HCT116 (cell line): ENCODE measurements around the gene CREBBP. TPM values are rescaled to one million over a fixed set of nuclear protein-coding genes. Genes with fewer than 3 reads are reported as not detected.

Source experiments
- ATAC-seq: fragments of 200-7000 bp; cut with Tn5 transposase; 2 replicates; pipeline ENCODE4 v1.9.1; 2020; ENCODE audit warnings: mild to moderate bottlenecking, moderate library complexity
- BruUV-seq: library from RNA; stranded (reverse); fragments of 400-500 nt; replicated peaks from 2 replicates; lab custom pipeline; 2021; lab: Mats Ljungman, UMichigan
- CTCF ChIA-PET: fragments of 300-600 bp; sonication (Branson Sonifier 250); formaldehyde crosslinking; loops from one replicate; lab custom pipeline; 2021; ENCODE audit warnings: antibody characterized with exemption; lab: Charles Lee
- POLR2A ChIA-PET: fragments of 300-600, 350-600 bp; sonication (Branson Sonifier 250); formaldehyde crosslinking; loops from one replicate; lab custom pipeline; 2021; ENCODE audit warnings: antibody characterized with exemption; lab: Charles Lee
- RAD21 ChIA-PET, 2 experiments: fragments of 300-600 bp; sonication (Branson Sonifier 250); formaldehyde crosslinking; loops; one replicate each; lab custom pipeline; 2023; ENCODE audit warnings: low total read pairs in 2 of 2; ENCODE audit not compliant: uncharacterized antibody in 2 of 2, unreplicated experiment in 2 of 2, low non-redundant PET in 1 of 2; lab: Charles Lee
- DNase-seq: peaks from one replicate; pipeline ENCODE4 v3.0.0-alpha.2; 2010; ENCODE audit warnings: low read depth, low spot score
- H2AFZ ChIP-seq: fragments of 200-600 bp; shearing (Covaris generic), sonication (generic); 2 replicates; pipeline ENCODE4 v1.6.1; 2017; ENCODE audit warnings: low read depth, mixed run types, mixed read lengths, antibody characterized with exemption, low read length; ENCODE audit not compliant: poor library complexity, severe bottlenecking
- H3K27ac ChIP-seq: 2 replicates; pipeline ENCODE4 v1.5.1; 2012; ENCODE audit warnings: low read depth, low read length
- H3K27me3 ChIP-seq: fragments of 200-600 bp; sonication (generic); 2 replicates; pipeline ENCODE4 v1.6.1; 2016; ENCODE audit warnings: mixed run types, low read length, mixed read lengths; ENCODE audit not compliant: insufficient read depth
- H3K36me3 ChIP-seq, 2 experiments: fragments of 200-500 bp in 1 of 2; fragments of 200-600 bp in 1 of 2; sonication (Bioruptor generic) in 1 of 2; sonication (generic) in 1 of 2; 2 replicates each; pipeline versions ENCODE4 v1.5.1 to v1.6.1; 2014 to 2016; ENCODE audit warnings: low read length in 2 of 2, inconsistent platforms in 1 of 2, mixed read lengths in 1 of 2, mixed run types in 1 of 2; ENCODE audit not compliant: insufficient read depth in 2 of 2, control insufficient read depth in 1 of 2
- H3K4me1 ChIP-seq, 2 experiments: fragments of 200-600 bp in 1 of 2; sonication (generic) in 1 of 2; 2 replicates each; pipeline versions ENCODE4 v1.5.1 to v1.6.1; 2012 to 2017; ENCODE audit warnings: low read length in 2 of 2, inconsistent platforms in 1 of 2, mild to moderate bottlenecking in 1 of 2, mixed read lengths in 1 of 2, mixed run types in 1 of 2, moderate library complexity in 1 of 2; ENCODE audit not compliant: insufficient read depth in 2 of 2, control insufficient read depth in 1 of 2
- H3K4me2 ChIP-seq: fragments of 200-600 bp; sonication (generic); 2 replicates; pipeline ENCODE4 v1.6.1; 2017; ENCODE audit warnings: mixed run types, low read length, mixed read lengths
- H3K4me3 ChIP-seq, 2 experiments: fragments of 200-600 bp in 1 of 2; sonication (generic) in 1 of 2; replicated peaks in 1 of 2; 2 replicates each; pipeline ENCODE4 v1.5.1; 2011 to 2016; ENCODE audit warnings: low read length in 2 of 2, control low read depth in 1 of 2, low read depth in 1 of 2, mild to moderate bottlenecking in 1 of 2, mixed read lengths in 1 of 2, mixed run types in 1 of 2
- H3K79me2 ChIP-seq: fragments of 200-600 bp; sonication (generic); 2 replicates; pipeline ENCODE4 v1.6.1; 2017; ENCODE audit warnings: mild to moderate bottlenecking, mixed run types, low read length, moderate library complexity, mixed read lengths; ENCODE audit not compliant: insufficient read depth
- H3K9ac ChIP-seq: fragments of 200-600 bp; sonication (generic); 2 replicates; pipeline ENCODE4 v1.6.1; 2016; ENCODE audit warnings: low read length, mixed read lengths
- H3K9me2 ChIP-seq: fragments of 200-600 bp; sonication (generic), shearing (Covaris generic); 2 replicates; pipeline ENCODE4 v1.6.1; 2017; ENCODE audit warnings: mixed run types, mild to moderate bottlenecking, moderate library complexity; ENCODE audit not compliant: insufficient read depth
- H3K9me3 ChIP-seq, 2 experiments: fragments of 200-500 bp in 1 of 2; fragments of 200-600 bp in 1 of 2; sonication (Bioruptor generic) in 1 of 2; sonication (generic) in 1 of 2; 2 replicates each; pipeline ENCODE4 v1.6.1; 2014 to 2017; ENCODE audit warnings: low read length in 2 of 2, mixed read lengths in 2 of 2, inconsistent platforms in 1 of 2, low read depth in 1 of 2, mild to moderate bottlenecking in 1 of 2, mixed run types in 1 of 2, moderate library complexity in 1 of 2; ENCODE audit not compliant: control insufficient read depth in 1 of 2, insufficient read depth in 1 of 2
- H4K20me1 ChIP-seq: fragments of 200-600 bp; sonication (generic), shearing (Covaris generic); 2 replicates; pipeline ENCODE4 v1.6.1; 2017; ENCODE audit warnings: mixed run types, mild to moderate bottlenecking, moderate library complexity; ENCODE audit not compliant: insufficient read depth
- CTCF ChIP-seq, 3 experiments: fragments of 200-600 bp in 1 of 3; sonication (generic) in 1 of 3; IDR thresholded peaks in 2 of 3; conservative IDR thresholded peaks in 1 of 3; 2 replicates each; pipeline ENCODE4 v1.5.1; 2012 to 2017; ENCODE audit warnings: low read depth in 2 of 3, low read length in 2 of 3, antibody characterized with exemption in 1 of 3, borderline replicate concordance in 1 of 3, control low read depth in 1 of 3, mild to moderate bottlenecking in 1 of 3, mixed read lengths in 1 of 3, mixed run types in 1 of 3, moderate library complexity in 1 of 3; ENCODE audit not compliant: insufficient read depth in 1 of 3
- EZH2phosphoT487 ChIP-seq: fragments of 200-600 bp; IDR thresholded peaks from 2 replicates; pipeline ENCODE4 v1.6.1; 2018; ENCODE audit warnings: antibody characterized with exemption, borderline replicate concordance
- SP1 ChIP-seq: IDR thresholded peaks from 2 replicates; pipeline ENCODE4 v1.6.1; 2012; ENCODE audit warnings: low read depth
- SRF ChIP-seq: IDR thresholded peaks from 2 replicates; pipeline ENCODE4 v1.6.1; 2012; ENCODE audit warnings: low read depth
- TCF7L2 ChIP-seq: IDR thresholded peaks from 2 replicates; pipeline ENCODE4 v1.7.0; 2011; ENCODE audit warnings: borderline replicate concordance, inconsistent platforms; ENCODE audit not compliant: insufficient read depth, insufficient read length; ENCODE audit errors: extremely low read depth
- ZFX ChIP-seq: fragments of 450-650 bp; IDR thresholded peaks from 2 replicates; pipeline ENCODE4 v1.6.1; 2017
- intact Hi-C: fragments of 100-400 bp; cut with micrococcal nuclease; formaldehyde crosslinking; loops from 2 replicates; pipeline ENCODE4 v1.10.0; 2022
- total RNA-seq: library from RNA; stranded (reverse); gene quantifications from one replicate; pipeline ENCODE4 v1.2.1, GENCODE V29; 2021; ENCODE audit not compliant: unreplicated experiment
- TF ChIP-seq, protein P1 (sequence below): IDR thresholded peaks from 2 replicates; pipeline ENCODE4 v1.6.1; 2011; ENCODE audit warnings: mild to moderate bottlenecking, low read length, moderate library complexity; ENCODE audit not compliant: insufficient replicate concordance; ENCODE audit errors: extremely low read depth
- TF ChIP-seq, protein P2 (sequence below): IDR thresholded peaks from 2 replicates; pipeline ENCODE4 v1.6.1; 2012

CREBBP gene
- total RNA-seq, 1 experiment from 2014 or later: 42.7 TPM

DNA sequence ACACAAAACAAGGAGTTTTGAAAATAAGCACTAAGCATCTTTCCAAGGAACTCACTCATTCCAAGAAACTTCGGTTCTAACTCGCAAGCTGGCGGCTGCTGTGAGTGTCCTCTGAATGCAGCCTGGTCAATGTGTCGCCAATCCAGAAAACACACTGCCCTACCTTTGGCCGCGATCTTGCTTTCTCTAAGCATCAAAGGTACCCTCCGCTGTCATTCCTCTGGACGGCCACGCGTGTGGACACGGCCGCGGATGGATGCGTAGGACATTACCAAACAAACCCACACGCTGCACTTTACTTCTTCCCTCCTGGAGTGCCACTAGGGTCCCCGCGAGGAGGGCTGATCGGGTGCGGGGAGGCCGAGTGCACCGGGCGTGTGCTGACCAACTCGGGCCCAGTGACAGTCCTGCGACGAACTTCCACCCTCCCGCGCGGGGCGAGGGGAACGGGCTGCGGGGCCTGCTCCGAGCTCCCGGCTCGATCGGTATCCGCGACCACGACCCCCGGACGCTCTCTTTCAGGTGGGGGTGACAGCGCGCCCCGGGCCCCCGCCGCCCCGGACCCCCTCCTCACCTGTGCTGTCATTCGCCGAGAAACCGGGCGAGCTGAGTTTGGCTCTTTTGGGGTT, 1.1 kb downstream of the CREBBP start:
- Histone ChIP-seq H3K4me1 (peaks cover 10 to 22% of the 10 kb centered on the region in 2 experiments; a peak in 3 of 4 replicates), H2AFZ (no peak overlapping the region), H3K9ac (peak overlapping the region; percentile 68), H3K9me2 (no peaks in the 10 kb centered on the region), H3K79me2 (peaks cover 54% of the 10 kb centered on the region), H3K9me3 (no peaks in the 10 kb centered on the region), H3K4me2 (peak overlapping the region; percentile 95), H3K4me3 (peak overlapping the region; percentile 77 to 85), H3K36me3 (peaks cover 0 to 4% of the 10 kb centered on the region in 2 experiments; a peak in 1 of 4 replicates), H3K27ac (peak overlapping the region; percentile 83; the same call in 1 of the 2 replicates), H3K27me3 (no peaks in the 10 kb centered on the region), H4K20me1 (peaks cover 21% of the 10 kb centered on the region; the same call in 1 of the 2 replicates)
- RAD21 ChIA-PET: interaction anchor here in 1 of 2 experiments (0.5 kb wide), 1 partner anchor 523 kb away, joined by 3 read pairs; no protein-coding TSS in a partner anchor
- DNase-seq: no peak
- ATAC-seq: peak; percentile 12; the same call in 1 of the 2 replicates
- no TSS peak for BruUV-seq
- intact Hi-C loops: no loop called here
- CTCF ChIA-PET: no interaction called here
- POLR2A ChIA-PET: no interaction called here
- TF ChIP-seq, protein P1, sequence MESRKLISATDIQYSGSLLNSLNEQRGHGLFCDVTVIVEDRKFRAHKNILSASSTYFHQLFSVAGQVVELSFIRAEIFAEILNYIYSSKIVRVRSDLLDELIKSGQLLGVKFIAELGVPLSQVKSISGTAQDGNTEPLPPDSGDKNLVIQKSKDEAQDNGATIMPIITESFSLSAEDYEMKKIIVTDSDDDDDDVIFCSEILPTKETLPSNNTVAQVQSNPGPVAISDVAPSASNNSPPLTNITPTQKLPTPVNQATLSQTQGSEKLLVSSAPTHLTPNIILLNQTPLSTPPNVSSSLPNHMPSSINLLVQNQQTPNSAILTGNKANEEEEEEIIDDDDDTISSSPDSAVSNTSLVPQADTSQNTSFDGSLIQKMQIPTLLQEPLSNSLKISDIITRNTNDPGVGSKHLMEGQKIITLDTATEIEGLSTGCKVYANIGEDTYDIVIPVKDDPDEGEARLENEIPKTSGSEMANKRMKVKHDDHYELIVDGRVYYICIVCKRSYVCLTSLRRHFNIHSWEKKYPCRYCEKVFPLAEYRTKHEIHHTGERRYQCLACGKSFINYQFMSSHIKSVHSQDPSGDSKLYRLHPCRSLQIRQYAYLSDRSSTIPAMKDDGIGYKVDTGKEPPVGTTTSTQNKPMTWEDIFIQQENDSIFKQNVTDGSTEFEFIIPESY: no peak
- peak; percentile 28 for TF ChIP-seq TCF7L2
- TF ChIP-seq SP1: no peak
- peak; percentile 29; the same call in 1 of the 2 replicates for TF ChIP-seq ZFX
- no peak for TF ChIP-seq CTCF (IDR thresholded peaks at IDR 0.05 in 2 of 3, conservative IDR thresholded peaks at IDR 0.05 in 1 of 3; ENCODE audit: borderline replicate concordance in 1 of 3, insufficient read depth in 1 of 3, low read depth in 2 of 3, low read length in 2 of 3)
- TF ChIP-seq, protein P2, sequence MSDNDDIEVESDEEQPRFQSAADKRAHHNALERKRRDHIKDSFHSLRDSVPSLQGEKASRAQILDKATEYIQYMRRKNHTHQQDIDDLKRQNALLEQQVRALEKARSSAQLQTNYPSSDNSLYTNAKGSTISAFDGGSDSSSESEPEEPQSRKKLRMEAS: no peak
- TF ChIP-seq EZH2phosphoT487: no peak
- no peak for TF ChIP-seq SRF
- TF ChIP-seq, all 23 proteins: peak for 2
